Kasumi-1 (cell line): ENCODE data around the gene MOAP1.
"Not testable (repeated sequence)": the region's sequence is repeated elsewhere in the genome, so short reads cannot be mapped to it uniquely, and the experiment has no call there.

ENCODE experiments used
- DNase-seq, 2 experiments: peaks; one replicate each; lab custom pipeline; 2025; lab: John Stamatoyannopoulos, UW

MOAP1 gene

DNA sequence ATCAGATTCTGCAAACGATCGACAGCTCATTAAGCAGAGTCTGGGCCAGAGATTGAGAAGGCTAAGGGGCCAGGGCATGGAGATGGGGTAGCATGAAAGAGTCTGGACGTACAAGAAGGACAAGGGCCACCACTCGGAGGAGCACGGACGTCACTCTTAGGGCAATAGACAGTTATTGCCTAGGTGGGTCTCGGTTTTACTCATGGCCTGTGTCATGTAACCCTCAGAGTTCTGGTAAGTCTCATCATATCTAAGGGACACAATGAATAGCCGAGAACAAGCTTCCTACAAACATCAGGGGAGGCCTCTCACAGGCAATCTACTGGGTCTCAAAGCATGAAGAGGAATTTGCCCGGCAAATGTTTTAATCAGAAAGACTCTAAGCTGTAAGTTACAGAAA lies 38.6 kb downstream of the MOAP1 start:
- no peak for DNase-seq

DNA sequence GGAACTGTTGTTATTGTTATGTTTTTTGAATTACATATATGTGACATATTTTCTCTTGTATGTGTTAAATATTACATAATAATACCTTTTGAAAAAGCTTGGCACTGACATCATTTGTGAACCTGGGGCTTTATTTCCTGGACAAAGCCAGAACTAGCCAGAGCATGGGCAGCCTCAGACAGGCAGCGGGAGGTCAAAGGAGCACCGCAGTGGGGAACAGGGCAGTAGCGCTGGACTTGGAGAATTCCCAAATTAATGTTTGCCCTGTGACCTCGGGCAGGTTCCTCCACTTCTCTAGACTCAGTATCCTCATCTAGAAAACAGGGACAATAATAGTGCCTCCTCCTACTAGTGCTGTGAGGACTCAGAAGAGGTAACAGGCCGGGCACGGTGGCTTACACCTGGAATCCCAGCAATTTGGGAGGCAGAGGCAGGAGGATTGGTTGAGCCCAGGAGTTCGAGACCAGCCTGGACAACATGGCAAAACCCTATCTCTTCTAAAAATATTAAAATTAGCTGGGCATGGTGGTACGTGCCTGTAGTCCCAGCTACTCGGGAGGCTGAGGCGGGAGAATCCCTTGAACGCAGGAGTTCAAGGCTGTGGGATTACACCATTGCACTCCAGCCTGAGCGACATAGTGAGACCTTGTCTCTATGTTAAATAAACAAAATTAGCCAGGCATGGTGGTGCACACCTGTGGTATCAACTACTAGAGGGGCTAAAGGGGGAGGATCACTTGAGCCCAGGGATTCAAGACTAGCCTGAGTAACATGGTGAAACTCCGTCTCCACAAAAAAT lies 41.6 kb downstream of the MOAP1 start:
- DNase-seq = no peak

DNA sequence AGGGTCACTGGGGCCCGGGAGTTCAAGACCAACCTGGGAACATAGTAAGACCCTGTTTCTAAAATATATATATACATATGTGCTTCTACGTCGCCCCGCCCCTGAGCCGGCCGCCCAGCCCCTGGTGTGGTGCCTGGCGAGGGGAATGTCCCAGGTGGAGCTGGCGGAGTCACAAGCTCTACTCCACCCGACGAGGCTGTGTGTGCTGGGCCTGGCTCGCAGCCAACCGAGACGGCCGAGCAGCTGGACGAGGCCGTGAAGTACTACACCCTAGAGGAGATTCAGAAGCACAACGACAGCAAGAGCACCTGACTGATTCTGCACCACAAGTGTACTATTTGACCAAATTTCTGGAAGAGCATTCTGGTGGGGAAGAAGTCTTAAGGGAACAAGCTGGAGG lies 46.8 kb downstream of the MOAP1 start:
- DNase-seq = no peak

DNA sequence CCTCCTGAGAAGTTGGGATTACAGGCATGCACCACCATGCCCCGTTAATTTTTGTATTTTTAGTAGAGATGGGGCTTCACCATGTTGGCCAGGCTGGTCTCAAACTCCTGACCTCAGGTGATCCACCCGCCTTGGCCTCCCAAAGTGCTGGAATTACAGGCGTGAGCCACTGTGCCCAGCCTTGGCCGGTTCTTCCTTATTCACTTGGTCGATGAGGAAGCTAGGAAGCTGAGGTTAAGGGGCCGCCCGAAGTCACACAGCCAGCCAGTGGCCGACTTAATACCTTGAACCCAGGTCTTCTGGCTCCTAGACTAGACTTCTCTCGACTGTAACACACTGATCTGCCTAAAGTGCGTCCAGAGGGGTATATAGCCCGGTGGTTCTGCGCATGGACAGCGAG lies 48.2 kb downstream of the MOAP1 start:
- not testable (repeated sequence) for DNase-seq

DNA sequence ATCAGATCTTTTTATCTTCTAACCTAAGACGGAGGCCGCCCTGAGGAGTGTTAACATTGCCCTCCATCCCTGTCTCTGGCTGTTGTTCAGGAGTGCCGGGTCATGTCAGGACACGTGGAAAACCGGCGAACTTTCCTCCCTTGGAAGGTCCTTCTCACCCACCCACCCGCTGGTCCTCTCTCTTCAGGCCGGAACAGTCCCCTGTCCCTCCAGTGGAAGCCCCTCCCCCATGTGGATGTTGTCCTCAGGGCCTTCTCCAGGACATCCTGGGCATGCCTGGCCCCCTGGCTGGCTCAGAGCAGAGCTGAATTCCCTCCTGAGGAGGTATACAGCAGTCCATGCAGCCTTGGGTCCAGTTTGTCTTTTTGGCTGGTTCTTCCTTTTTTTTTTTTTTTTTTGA lies 48.7 kb downstream of the MOAP1 start:
- no peak for DNase-seq

DNA sequence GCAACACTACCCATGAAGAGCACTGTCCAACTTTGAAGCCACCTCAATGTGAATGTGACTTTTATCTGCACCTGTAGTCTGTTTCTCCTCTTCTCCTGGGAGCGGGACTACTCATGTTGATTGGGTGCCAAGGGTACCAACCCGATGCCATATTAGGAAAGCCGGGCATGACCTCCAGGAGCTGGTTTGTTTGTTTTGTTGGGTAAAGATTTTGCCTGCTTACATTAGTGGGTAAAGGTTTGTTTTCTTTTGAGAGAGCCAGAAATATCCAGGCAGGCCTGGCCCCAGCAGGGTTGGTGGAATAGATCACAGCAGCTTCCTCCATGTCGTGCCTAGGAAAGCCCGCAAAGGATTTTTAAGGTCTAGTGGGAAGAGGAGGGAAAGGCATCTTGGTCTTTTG lies 49.3 kb downstream of the MOAP1 start:
- DNase-seq = no peak

DNA sequence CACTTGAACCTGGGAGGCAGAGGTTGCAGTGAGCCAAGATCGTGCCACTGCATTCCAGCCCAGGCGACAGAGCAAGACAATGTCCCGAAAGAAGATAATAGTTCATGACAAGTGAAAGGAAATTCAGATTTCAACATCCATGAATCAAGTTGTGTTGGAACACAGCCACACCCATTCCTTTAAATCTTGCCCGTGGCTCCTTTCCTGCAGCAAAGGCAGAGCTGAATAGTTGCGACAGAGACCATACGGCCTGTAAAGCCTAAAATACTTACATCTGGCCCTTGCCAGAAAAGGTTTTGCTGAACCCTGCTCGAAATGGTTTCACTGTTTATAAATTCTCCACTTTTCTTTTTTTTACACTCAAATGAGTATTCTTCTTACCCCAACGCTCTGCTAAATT lies 51.2 kb downstream of the MOAP1 start:
- no peak for DNase-seq

DNA sequence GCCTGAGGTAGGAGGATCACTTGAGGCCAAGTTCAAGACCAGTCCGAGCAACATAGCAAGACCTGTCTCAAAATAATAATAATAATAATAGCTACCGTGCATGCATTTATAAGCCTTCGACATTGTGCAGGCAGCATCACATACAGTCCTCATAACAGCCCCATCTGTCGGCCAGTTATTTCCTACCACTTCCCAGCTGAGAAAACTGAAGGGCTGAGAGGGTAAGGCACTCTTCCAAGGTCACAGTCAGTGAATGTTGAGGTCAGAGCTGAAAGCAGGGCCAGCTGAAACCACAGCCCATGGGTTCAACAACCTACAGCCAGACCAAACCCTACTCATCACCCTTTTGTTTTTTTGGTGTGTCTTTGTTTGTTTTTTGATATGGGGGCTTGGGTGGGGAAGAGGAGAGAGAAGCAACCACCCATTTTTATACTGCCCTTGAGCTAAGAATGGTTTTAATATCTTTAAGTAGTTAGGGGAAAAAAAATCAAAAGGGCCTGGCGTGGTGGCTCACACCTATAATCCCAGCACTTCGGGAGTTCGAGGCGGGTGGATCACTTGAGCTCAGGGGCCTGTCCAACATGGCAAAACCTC lies 52.1 kb downstream of the MOAP1 start:
- peak; percentile 46 to 68 for DNase-seq
